GM23338 (cell line): ENCODE data around the gene DTNB.

Experiments
- CREB1 ChIP-seq: fragments of 250-450 bp; sonication (Bioruptor Pico); IDR thresholded peaks from 2 replicates; pipeline ENCODE4 v1.5.0; 2020; ENCODE audit warnings: low read depth, mild to moderate bottlenecking, moderate library complexity
- CTCF ChIP-seq, 2 experiments: fragments of 200-600 bp in 1 of 2; sonication (generic) in 1 of 2; conservative IDR thresholded peaks; 2 replicates each; pipeline versions ENCODE4 v1.5.1 to v1.6.1; 2016 to 2017; ENCODE audit warnings: antibody characterized with exemption in 2 of 2, low read depth in 2 of 2, mild to moderate bottlenecking in 2 of 2, moderate library complexity in 1 of 2
- ETS1 ChIP-seq: IDR thresholded peaks from 2 replicates; pipeline ENCODE4 v1.6.1; 2016; ENCODE audit warnings: antibody characterized with exemption
- EZH2 ChIP-seq: fragments of 200-600 bp; sonication (generic); IDR thresholded peaks from one replicate; pipeline ENCODE4 v1.8.0; 2017; ENCODE audit warnings: antibody characterized with exemption, mild to moderate bottlenecking, low read depth; ENCODE audit not compliant: unreplicated experiment
- EZH2phosphoT487 ChIP-seq: fragments of 200-600 bp; sonication (generic); IDR thresholded peaks from one replicate; pipeline ENCODE4 v1.8.1; 2018; ENCODE audit warnings: antibody characterized with exemption; ENCODE audit not compliant: unreplicated experiment
- JUNB ChIP-seq: IDR thresholded peaks from one replicate; pipeline ENCODE4 v1.6.1; 2016; ENCODE audit warnings: antibody characterized with exemption; ENCODE audit not compliant: unreplicated experiment
- NANOG ChIP-seq: IDR thresholded peaks from 2 replicates; pipeline ENCODE4 v1.6.1; 2016; ENCODE audit warnings: antibody characterized with exemption, borderline replicate concordance
- POLR2AphosphoS5 ChIP-seq: IDR thresholded peaks from 2 replicates; pipeline ENCODE4 v1.6.1; 2016; ENCODE audit warnings: antibody characterized with exemption, low read depth
- REST ChIP-seq: IDR thresholded peaks from one replicate; pipeline ENCODE4 v1.6.1; 2018; ENCODE audit warnings: antibody characterized with exemption; ENCODE audit not compliant: unreplicated experiment
- STAT1 ChIP-seq: IDR thresholded peaks from one replicate; pipeline ENCODE4 v1.6.1; 2016; ENCODE audit warnings: antibody characterized with exemption; ENCODE audit not compliant: unreplicated experiment
- ZNF114 ChIP-seq: fragments of 250-450 bp; sonication (Bioruptor Pico); IDR thresholded peaks from 2 replicates; pipeline ENCODE4 v1.5.0; 2020; ENCODE audit warnings: mild to moderate bottlenecking, moderate library complexity
- ZNF331 ChIP-seq: fragments of 250-450 bp; sonication (Bioruptor Pico); IDR thresholded peaks from 2 replicates; pipeline ENCODE4 v1.5.0; 2020; ENCODE audit warnings: low read depth, mild to moderate bottlenecking, moderate library complexity
- ZNF462 ChIP-seq: fragments of 250-450 bp; sonication (Bioruptor Pico); IDR thresholded peaks from 2 replicates; pipeline ENCODE4 v1.5.0; 2020; ENCODE audit warnings: mild to moderate bottlenecking, moderate library complexity

- TF ChIP-seq CTCF (conservative IDR thresholded peaks at IDR 0.05; ENCODE audit: low read depth in 2 of 2) (no peak), POLR2AphosphoS5 (no peak), REST (no peak), EZH2 (no peak), STAT1 (no peak), EZH2phosphoT487 (no peak), ZNF331 (CRISPR knock-in tag) (no peak), CREB1 (CRISPR knock-in tag) (no peak), NANOG (no peak), JUNB (no peak), ZNF114 (CRISPR knock-in tag) (no peak), ETS1 (no peak), ZNF462 (CRISPR knock-in tag) (no peak)
These were observed 181.3 kb downstream of the DTNB start for GRCh38 chr2:25491966-25492532.
